Kidney capillary endothelial cell (primary cell): ENCODE data around the gene MAFB.

Source experiments
- DNase-seq: peaks from one replicate; pipeline ENCODE4 v3.0.0-alpha.2; 2018; ENCODE audit warnings: low spot score

MAFB gene

DNA sequence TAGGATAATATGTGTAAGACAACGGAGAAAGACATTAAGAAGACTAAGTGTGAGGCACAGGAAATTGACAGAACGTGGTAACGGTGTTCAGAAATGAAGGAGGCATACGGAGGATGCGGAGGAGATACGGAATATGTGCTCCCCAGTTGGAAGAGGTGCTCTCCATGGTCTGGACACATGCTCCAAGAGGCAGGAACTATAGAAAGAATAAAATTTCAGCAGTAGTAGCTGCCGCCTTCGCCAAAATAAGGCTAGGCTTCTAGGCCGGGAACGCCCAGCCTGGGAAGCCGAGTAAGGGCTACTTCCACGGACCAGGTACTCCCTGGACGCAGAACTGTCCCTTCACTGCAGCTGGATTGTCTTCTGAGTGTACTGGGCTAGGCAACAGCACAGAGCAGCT lies 7.4 kb downstream of the MAFB start:
- DNase-seq = no peak

DNA sequence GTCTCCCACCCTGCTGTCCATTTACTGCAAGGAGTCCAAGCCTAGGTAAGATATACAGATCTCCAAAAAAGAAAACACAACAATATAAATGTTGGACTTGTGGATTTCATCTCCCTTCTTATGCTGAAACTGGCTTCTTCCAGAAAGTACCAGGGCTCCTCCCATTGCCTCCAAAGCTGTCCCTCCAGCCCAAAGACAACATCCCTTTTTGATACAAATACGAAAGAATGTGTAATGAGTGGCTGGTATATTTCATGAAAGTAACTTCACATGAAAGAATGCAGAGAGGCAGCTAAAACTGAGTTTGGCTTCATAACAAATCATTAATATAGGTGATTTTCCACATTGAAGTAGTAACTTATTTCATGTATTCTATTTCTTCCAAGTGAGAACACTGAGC lies 7.9 kb downstream of the MAFB start:
- DNase-seq = no peak

DNA sequence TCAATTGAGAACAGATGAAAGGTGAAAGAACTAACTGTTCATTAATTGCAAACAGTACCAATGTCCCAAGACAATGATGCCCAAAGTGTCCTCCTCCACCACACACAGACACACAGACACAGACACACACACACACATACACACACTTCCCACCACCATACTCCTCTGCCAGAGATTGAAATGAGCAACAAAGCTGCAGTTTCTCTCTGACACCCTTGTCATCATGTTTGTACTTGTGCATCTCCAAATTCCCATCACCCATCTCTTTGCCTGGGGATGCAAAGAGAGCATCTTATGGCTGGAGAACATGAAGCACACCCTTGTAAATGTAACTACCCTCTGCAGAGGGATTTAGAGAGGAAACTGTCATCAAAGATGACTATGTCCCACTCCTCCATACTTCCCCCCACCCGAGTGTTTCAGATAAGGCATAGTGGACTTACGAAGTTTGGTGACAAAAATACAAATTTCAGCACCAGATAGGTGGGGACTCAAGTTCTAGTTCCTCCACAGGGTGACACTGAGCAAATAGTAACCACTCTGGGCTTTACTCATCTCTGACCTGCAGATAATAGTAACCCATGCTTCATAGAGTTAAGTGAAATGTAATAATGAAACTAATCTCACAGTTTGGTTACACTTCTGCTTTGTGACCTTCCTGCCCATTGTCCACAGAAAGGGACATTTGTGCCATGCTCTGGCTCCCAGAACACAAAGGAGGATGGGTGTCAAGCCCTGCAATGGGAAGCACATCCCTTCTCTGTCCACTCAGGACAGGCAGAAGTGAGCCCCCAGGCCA lies 8.7 kb downstream of the MAFB start:
- no peak for DNase-seq

DNA sequence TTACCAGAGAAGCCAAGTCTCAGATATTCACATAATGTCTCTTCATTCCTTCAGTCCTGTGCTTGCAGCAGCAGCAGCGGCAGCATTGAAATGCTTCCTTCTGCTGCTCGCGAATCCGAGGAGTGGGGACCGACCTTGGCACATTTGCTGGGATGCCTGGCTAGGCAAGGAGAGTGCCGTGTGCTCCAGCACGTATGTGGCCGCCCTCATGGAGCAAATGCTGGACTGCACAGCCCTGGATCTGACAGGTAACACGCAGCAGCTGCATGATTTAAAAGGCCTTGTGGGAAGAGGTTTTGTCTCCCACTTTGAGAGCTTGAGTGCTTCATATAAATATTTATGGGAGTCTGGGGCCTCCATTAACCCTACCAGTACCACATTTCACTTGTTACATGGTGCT lies 9.9 kb downstream of the MAFB start:
- no peak for DNase-seq

DNA sequence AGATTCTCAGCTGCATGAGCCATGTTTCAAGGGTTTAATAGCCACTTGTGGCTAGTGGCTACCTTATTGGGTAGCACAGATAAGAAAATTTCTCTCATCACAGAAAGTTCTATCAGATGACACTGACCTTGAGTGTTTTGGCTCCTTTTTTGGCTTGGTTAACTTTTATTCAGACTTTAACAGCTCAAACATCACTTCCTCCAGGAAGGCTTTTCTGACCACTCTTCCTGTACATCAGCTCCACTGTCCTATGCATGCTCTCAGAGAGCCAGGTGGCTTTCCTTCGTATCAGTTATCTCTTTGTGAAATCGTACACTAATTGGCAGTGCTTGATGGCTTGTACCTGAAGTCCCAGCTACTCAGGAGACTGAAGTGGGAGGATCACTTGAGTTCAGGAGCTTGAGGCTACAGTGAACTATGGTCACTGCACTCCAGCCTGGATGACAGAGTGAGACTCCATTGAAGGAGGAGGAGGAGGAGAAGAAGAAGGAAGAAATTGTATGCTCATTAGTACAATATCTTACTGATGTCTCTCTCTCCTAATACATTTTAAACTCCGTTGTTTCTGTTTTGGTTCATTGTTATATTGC lies 10.7 kb downstream of the MAFB start:
- no peak for DNase-seq

DNA sequence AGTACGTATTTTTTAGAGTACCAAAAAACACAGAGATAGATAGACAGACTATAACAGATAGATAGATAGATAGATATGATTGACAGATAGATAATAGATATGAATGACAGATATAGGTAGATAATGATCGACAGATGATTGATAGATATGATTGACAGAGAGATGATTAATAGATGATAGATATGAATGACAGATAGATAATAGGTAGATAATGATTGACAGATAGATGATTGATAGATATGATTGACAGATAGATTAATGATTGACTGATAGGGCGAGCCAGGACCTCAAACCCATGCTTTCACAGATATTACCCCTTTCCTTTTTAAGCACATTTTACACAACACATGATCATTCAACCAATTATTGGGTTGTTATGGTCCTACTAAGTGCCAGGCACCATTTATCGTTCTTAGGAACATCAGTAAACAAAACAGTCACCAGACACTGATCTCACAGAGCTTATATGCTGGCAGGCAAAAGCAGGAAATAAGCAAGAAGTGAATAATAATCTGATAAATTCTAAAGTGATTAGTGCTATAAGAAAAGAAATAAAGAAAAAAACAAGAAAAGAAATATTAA lies 11.6 kb downstream of the MAFB start:
- no peak for DNase-seq

DNA sequence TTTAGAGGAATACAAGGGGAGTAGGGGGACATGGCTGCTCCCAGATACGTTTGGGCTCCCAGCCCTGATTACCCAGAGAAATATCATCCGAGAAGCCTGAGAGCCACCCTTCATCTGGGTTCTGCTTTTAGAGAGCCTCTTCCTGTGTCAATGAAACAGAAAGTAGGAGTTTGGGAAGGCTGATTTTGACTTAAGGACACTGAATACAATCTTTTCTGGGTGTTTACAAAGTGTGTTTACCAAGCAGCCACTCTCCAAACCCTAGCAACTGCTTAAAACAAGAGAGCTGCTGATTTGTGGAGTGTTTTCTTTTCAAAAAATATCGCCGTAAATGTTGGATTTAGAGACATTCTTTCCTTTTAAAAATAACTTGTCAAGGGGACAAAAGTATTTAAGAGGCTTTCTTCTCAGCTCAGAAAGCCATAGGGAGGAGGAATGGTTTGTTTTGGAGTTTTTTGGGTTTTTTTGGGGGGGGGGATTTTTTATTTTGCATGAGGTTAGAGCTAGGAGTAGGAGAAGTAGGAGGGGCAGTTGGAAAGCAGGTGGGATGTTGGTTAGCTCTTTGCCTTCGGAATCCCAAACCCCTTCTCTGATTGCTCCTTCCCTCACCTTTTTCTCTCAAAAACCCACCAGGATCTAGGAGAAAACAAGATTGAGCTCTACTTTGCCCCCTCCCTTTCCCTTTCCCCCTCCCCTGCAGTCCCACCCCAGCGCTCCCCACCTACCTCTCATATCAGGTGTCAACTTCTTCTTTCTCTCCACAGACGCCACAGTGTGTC lies 12.4 kb downstream of the MAFB start:
- no peak for DNase-seq

DNA sequence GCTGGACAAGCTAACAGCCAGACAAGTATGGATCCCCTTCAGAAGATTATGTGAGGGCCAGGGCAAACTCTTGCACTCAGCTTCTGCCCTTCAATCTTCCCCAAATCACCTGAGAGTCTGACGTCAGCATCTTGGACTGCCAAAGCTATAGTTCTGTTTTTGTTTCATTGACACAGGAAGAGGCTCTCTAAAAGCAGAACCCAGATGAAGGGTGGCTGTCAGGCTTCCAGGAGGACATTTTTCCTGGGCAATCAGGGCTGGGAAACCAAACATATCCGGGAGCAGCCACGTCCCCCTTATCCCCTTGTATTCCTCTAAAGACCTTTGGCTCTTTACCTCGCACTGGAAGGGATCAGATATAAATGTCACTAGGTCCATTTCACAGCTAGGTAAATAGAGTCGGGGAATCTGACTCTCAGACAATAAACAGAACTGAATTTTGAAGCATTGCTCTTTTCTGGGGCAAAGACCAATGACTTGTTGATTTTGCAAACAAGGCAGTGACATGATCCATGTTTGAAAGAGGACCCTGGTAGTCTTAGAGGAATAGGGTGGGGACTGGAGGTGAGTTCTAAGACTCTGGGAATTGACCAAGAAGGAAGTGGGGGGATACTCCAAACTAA lies 13.3 kb downstream of the MAFB start:
- no peak for DNase-seq

DNA sequence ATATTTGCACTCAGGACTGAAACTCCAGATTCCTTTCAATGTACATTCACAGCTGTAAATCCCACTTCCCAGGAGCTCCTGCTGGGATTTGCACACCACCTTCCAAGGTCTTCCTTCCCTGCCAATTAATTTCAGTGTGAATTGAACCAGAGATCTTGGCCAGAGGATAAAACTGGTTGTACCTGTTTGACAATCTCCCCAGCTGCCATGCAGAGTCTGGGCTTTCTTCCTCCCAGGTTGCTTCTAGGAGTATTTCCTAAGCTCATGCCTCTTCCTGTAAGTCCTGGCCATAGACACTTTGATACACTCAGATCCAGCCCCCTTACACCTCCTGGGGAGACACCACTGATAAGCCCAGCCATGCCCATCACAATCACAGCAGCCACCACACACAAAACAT lies 15.6 kb downstream of the MAFB start:
- no peak for DNase-seq

DNA sequence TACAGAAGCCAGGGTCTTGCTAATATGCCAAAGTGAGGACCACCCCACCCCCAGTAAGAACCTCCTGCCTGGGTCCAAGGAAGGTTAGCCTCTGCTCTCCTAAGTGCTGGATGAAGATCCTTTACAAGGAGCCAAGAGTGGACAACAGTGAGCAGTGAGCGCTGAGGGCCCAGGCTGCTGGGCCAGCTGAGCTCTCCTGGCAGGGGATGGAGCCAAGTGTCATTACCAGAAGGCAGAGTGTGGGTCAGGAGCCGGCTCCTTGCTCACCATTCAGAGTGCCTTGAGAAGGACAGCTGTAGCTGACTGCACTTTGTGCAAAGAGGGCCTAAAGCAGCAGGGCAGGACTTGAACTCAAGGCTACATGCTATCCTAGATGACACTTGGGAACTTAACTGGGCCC lies 16.9 kb downstream of the MAFB start:
- no peak for DNase-seq

DNA sequence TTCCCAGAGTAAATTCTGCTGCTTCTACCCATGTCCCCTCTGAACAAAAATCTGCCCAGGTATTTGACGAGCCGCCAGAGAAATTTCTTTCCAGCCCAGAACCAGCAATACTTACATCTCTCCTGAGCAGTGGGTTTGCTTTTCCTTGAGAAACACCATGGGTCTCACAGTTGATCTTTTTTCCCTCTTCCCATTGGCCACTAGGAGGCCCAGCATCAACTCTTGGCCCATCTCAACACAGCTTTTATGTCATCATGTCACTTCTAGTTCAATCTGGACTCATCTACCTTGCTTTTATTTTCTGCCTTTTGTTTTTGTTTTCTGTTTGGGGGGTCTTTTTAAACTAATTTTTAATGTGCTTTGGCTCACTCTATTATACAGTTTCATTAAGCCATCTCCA lies 18.8 kb downstream of the MAFB start:
- DNase-seq = no peak

DNA sequence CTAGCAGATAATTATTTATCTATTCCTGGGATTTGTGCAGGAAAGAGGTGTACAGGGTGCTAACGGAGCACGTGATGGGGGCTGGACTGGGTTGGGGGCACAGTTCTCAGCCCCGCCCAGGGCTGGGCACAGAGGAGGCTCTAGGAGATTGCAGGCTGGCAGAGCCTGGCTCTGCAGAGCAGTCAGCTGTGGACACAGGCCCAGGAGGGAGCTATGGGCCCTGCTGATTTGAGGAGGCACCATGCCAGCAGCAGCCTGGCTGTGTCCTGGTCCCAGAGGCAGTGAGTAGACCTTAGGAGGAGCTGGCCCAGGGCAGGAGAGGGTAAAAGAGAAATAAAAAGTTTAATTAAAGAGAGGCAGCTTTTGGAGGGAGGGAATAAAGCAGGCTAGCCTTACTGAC lies 19.3 kb downstream of the MAFB start:
- no peak for DNase-seq

DNA sequence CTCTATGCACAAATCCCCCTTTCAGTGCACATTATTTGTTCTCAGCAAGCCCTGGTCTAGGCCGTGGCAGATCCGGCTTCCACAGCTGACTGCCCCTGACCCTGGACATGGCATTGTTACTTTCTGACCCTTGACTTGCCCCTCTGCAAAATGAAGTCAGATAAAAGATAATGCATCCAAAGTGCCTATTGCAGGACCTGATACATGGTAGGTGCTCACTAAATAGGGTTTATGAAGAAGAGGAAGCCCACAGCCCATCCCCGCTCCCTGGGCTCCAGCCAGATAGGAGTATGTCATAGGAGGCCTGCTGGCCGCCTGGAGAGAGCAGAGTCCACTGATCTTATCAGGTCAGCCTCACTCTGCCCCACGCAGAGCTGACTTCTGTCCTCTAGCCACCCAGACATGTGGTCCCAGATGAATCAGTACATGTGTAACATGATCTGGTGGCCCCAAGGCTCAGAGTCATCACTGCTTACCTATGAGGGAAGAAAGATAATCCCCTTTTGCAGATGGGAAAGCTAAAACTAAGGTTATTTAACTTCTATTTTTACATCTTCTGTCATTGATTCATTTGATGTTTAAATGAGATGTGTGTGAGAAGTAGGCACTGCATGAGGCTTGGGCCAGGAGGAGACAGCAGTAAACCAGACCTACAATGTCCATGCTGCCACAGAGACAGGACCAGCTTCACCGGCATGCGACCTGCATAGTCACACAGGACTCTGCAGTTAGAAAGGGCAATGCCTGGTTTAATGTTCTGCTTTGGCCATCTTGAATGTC lies 20.4 kb downstream of the MAFB start:
- no peak for DNase-seq

DNA sequence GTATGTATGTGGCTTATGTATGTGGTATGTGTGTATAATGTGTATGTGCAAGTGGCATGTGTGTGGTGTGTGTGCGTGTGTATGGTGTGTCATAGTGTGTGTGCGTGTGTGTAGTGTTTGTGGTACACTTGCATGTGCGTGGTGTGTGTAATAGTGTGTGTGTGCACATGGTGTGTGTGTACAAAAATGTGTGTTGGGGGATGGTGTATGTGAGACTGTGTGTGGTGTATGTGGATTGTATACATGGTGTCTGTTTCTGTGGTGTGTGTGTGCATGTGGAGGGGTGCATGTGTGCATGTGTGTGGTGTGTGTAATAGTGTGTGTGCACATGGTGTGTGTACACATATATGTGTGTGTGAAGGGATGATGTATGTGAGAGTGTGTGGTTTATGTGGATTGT lies 21.5 kb downstream of the MAFB start:
- no peak for DNase-seq

DNA sequence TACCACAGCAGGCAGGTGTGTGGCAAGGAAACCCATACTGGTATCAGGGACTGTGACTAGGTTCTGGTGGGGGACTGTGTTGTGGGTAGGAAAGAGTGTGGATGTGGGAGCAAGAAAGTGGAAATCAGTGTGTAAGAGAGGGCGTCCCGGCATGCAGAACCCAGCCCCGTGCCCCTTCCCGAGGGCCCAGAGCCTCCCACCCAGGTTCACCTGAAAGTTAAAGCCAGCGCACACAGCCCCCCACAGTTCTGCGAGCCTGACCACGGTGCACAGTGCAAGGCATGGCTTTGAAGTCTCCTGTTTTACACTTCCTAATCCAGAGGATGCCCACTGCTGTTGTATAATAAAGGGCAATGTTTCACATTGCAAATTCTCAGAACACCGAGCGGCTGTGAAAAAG lies 22.7 kb downstream of the MAFB start:
- DNase-seq = no peak

DNA sequence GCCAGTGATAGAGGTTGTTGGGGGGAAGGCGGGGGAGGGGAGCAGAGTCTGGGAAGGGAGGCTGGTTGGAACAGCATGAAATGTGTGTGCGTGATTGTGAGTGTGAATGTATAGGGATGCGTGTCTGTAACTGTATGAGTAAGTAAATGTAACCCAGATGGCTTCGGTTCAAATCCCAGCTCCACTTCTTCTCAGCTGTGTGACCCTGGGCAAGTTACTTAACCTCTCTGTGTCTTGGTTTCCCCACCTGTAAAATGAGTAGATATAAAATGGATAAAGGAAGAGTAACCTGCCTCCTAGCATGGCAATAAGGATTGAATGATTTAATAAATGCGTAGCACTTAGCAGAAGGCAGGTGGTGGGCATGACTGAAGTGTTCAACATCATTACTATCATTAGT lies 24.1 kb downstream of the MAFB start:
- DNase-seq = no peak

DNA sequence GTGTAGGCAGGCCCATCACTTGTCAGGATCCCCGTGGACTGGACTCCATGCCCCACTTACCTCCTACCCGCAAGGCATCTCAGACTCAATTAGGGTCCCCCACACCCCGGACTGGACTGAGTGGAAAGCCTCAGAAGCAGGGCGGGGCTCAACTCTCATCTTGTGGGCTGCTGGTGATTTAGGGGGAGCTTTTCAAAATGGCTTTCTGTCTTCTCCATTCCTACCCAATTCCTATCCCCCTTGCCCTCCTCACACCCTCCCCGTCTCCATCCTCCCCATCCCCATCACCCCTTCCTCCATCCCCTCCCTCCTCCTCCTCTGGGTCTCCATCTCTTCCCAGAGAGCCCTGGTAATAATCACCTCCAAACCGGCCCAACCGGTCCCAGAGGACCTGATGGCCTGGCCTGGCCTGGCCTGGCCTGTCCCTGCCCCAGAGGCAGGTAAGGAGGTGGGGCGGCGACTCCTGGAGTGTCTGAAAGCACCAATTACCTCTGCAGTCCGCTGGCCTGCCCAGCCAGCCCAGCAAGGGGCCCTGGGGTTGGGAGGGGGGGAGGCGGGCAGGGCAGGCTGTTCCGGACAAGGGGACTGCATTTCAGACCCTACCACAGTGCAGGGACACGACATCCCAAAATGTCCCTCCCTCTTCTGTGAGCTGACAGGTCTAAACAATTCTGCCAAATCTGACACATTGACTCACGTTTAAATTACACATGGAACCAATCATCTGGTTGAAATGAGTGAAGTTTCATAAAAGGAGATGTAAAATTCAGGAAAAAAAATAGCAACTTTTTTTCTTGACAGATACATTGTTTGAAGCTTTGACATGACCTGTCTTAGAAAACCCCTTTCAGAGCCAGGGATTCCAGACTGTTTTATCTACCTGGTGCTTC lies 24.8 kb downstream of the MAFB start:
- no peak for DNase-seq

DNA sequence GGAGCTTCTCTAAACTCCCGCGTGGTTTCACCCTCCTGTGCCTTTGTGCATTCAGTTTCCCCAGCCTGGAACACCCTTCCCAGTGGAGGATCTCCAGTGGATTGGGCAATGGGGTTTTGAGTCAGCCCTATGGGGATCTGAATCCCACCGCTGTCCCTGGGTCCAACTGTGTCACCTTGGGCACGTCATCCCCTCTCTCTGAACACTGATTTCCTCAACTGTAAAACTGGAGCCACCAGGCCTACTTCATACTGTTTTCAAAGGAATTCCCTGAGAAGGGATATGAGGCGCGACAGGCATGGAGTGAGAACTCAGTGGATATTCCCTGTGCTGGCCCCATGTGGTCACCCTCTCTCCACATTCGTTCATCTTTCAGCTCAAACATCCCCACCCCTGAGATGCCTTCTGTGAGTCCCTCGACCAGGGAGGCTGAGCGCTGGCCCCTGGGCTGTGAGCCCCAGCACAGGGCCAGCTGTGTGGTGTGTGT lies 25.7 kb downstream of the MAFB start:
- no peak for DNase-seq

DNA sequence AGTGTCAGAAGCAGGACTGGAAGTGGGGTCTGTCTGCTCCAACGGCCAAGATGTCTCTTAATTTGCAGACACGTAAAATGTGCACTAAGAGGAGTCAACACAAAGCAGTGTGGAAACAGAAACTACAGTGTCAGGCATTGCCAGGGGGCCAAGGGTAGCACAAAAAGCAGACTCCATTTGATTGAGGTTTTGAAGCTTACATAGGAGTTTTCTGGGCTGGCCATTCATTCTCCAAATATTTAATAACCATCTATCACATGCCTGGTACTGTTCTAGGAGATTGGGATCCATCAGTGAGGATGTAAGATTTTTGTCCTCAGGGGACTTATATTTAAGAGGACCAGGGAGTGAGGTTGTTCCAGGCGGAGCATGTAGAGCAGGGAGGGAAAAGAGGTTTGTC lies 29.5 kb downstream of the MAFB start:
- DNase-seq = no peak

DNA sequence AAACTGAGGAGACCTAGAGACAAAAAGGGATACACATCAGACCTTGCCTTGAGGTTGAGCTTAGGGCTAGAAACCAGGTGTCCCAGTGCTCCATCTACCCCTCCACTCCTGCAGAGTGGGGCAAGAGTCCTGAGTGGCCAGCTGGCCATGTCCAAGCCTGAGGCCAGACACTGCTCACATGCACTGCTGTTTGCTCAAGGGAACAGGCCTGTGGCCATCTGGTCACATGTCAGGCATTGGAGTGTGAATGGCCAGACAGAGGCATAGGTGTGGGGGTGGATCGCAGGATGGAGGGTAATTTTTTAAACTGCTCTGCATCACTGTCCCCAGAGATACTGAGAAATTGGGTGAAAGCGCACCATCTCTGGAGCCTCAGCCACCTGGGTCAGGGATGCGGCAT lies 30.5 kb downstream of the MAFB start:
- no peak for DNase-seq

DNA sequence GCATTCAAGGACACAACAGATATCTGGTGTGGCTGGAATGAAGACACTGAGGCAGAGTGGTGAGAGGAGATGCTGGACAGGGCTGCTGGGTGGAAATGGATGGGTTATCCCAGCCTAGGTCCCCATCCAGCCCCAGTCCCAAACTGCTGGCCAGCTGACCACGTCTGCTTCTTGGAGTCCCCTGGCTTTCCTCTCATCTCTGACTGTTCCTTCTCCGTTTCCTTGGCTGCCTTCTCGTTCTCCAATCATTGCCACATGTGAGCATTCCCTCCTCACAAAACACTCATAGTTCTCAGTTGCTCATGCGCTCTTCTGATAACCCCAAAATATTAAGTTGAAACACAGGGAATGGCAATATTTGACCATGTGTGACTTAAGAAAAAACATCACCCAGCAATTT lies 31.5 kb downstream of the MAFB start:
- DNase-seq = no peak
